Smooth muscle cell (in vitro differentiated cells): ENCODE results near the gene HEXD. TPM values are rescaled to one million over a fixed set of nuclear protein-coding genes. Genes with fewer than 3 reads are reported as not detected.

Source experiments
- DNase-seq: peaks from one replicate; lab custom pipeline; 2025; ENCODE audit not compliant: unreplicated experiment; lab: John Stamatoyannopoulos, UW
- H2AFZ ChIP-seq: fragments of 200-600 bp; sonication (generic); 2 replicates; pipeline ENCODE4 v1.6.0; 2016; ENCODE audit warnings: antibody characterized with exemption, low read depth, mild to moderate bottlenecking
- H3F3A ChIP-seq: fragments of 200-600 bp; sonication (generic); 2 replicates; pipeline ENCODE4 v1.6.0; 2017; ENCODE audit warnings: antibody characterized with exemption, low read depth
- H3K27ac ChIP-seq: fragments of 200-600 bp; sonication (generic); 2 replicates; pipeline ENCODE4 v1.5.1; 2016; ENCODE audit warnings: low read depth, mild to moderate bottlenecking
- H3K27me3 ChIP-seq: fragments of 200-600 bp; sonication (generic); 2 replicates; pipeline ENCODE4 v1.6.1; 2016; ENCODE audit warnings: low read depth, mild to moderate bottlenecking
- H3K36me3 ChIP-seq: fragments of 200-600 bp; sonication (generic); 2 replicates; pipeline ENCODE4 v1.5.1; 2016; ENCODE audit warnings: low read depth
- H3K4me1 ChIP-seq: fragments of 200-600 bp; sonication (generic); 2 replicates; pipeline ENCODE4 v1.5.1; 2016; ENCODE audit warnings: low read depth
- H3K4me2 ChIP-seq: fragments of 200-600 bp; sonication (generic); 2 replicates; pipeline ENCODE4 v1.6.0; 2016; ENCODE audit warnings: mild to moderate bottlenecking
- H3K4me3 ChIP-seq: fragments of 200-600 bp; sonication (generic); 2 replicates; pipeline ENCODE4 v1.5.1; 2016; ENCODE audit warnings: mild to moderate bottlenecking
- H3K79me2 ChIP-seq: fragments of 200-600 bp; sonication (generic); 2 replicates; pipeline ENCODE4 v1.6.0; 2016; ENCODE audit warnings: low read depth, mild to moderate bottlenecking
- H3K9ac ChIP-seq: fragments of 200-600 bp; sonication (generic); 2 replicates; pipeline ENCODE4 v1.6.0; 2016; ENCODE audit warnings: low read depth
- H3K9me3 ChIP-seq: fragments of 200-600 bp; sonication (generic); replicated peaks from 2 replicates; pipeline ENCODE4 v1.5.1; 2016; ENCODE audit warnings: low read depth
- H4K20me1 ChIP-seq: fragments of 200-600 bp; sonication (generic); 2 replicates; pipeline ENCODE4 v1.6.0; 2016; ENCODE audit warnings: low read depth
- WGBS: methylation state at CpG from one replicate; pipeline ENCODE4 v1.1.7; 2016; ENCODE audit warnings: low lambda C conversion rate; 5-methylcytosine and 5-hydroxymethylcytosine counted together
- polyA plus RNA-seq: library from polyadenylated mRNA; unstranded; fragments of >200 nt; fragmentation: Nextera tagmentation; extraction: Ambion mirVana; gene quantifications from 2 replicates; pipeline ENCODE4 v1.2.1, GENCODE V29; 2016
- total RNA-seq: library from RNA; depleted of rRNA; stranded (reverse); fragments of >200 nt; gene quantifications from 2 replicates; pipeline ENCODE4 v1.2.3, GENCODE V29; 2014
- TF ChIP-seq, protein P1 (sequence below): fragments of 200-600 bp; sonication (generic); IDR thresholded peaks from 2 replicates; pipeline ENCODE4 v1.5.1; 2017; ENCODE audit warnings: borderline replicate concordance, mild to moderate bottlenecking, antibody characterized with exemption; ENCODE audit not compliant: insufficient read depth, poor library complexity, severe bottlenecking

HEXD gene
- total and polyA plus RNA-seq, 2 experiments from 2014 or later, result 1.5 to 9.2 TPM

DNA sequence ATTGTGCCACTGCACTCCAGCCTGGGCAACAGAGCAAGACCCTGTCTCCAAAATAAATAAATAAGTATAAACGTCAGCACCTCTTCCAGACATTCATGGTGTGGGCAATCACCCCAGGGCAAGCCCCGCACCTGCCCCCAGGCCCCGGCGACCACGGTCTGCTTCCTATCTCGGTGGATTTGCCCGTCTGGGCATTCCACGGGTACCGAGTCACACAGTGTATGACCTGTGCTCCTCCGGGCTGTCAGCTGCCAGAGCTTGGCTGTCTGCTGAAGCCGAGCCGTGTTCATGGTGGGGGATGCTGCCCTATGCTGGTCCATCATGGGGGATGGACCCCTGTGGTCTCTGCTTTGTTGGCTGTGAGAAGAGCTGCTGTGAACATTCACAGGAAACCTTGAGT, 17.0 kb downstream of the HEXD start:
- no peaks in the 10 kb centered on the region for H3K4me1 ChIP-seq
- no peak for DNase-seq
- no peaks in the 10 kb centered on the region for H4K20me1 ChIP-seq
- H2AFZ ChIP-seq, result no peak overlapping the region
- H3K36me3 ChIP-seq, result no peaks in the 10 kb centered on the region
- TF ChIP-seq, protein P1, sequence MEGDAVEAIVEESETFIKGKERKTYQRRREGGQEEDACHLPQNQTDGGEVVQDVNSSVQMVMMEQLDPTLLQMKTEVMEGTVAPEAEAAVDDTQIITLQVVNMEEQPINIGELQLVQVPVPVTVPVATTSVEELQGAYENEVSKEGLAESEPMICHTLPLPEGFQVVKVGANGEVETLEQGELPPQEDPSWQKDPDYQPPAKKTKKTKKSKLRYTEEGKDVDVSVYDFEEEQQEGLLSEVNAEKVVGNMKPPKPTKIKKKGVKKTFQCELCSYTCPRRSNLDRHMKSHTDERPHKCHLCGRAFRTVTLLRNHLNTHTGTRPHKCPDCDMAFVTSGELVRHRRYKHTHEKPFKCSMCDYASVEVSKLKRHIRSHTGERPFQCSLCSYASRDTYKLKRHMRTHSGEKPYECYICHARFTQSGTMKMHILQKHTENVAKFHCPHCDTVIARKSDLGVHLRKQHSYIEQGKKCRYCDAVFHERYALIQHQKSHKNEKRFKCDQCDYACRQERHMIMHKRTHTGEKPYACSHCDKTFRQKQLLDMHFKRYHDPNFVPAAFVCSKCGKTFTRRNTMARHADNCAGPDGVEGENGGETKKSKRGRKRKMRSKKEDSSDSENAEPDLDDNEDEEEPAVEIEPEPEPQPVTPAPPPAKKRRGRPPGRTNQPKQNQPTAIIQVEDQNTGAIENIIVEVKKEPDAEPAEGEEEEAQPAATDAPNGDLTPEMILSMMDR, result no peak
- no peaks in the 10 kb centered on the region for H3F3A ChIP-seq
- WGBS, result 55% methylated on average over 12 of the region's 12 CpGs
- H3K27ac ChIP-seq, result no peak overlapping the region
- H3K4me3 ChIP-seq, result no peak overlapping the region
- H3K9ac ChIP-seq, result no peak overlapping the region
- no peak overlapping the region for H3K4me2 ChIP-seq
- no peaks in the 10 kb centered on the region for H3K79me2 ChIP-seq
- no peaks in the 10 kb centered on the region for H3K27me3 ChIP-seq
- no peaks in the 10 kb centered on the region for H3K9me3 ChIP-seq

- H3K4me2 ChIP-seq, result no peak overlapping the region
- H3K36me3 ChIP-seq, result no peaks in the 10 kb centered on the region
- H3F3A ChIP-seq, result no peaks in the 10 kb centered on the region
- H3K9me3 ChIP-seq, result no peaks in the 10 kb centered on the region
- H3K9ac ChIP-seq, result no peak overlapping the region
- DNase-seq, result no peak
- H3K4me1 ChIP-seq, result no peaks in the 10 kb centered on the region
- TF ChIP-seq, protein P1, result no peak
- H3K79me2 ChIP-seq, result no peaks in the 10 kb centered on the region
- no peaks in the 10 kb centered on the region for H4K20me1 ChIP-seq
- H2AFZ ChIP-seq, result no peak overlapping the region
- 96% methylated on average over 43 of the region's 43 CpGs for WGBS
- no peaks in the 10 kb centered on the region for H3K27me3 ChIP-seq
- H3K27ac ChIP-seq, result no peak overlapping the region
- H3K4me3 ChIP-seq, result no peak overlapping the region
Measured at GRCh38 chr17:82435601-82436583, 17.7 kb downstream of the HEXD start.

DNA sequence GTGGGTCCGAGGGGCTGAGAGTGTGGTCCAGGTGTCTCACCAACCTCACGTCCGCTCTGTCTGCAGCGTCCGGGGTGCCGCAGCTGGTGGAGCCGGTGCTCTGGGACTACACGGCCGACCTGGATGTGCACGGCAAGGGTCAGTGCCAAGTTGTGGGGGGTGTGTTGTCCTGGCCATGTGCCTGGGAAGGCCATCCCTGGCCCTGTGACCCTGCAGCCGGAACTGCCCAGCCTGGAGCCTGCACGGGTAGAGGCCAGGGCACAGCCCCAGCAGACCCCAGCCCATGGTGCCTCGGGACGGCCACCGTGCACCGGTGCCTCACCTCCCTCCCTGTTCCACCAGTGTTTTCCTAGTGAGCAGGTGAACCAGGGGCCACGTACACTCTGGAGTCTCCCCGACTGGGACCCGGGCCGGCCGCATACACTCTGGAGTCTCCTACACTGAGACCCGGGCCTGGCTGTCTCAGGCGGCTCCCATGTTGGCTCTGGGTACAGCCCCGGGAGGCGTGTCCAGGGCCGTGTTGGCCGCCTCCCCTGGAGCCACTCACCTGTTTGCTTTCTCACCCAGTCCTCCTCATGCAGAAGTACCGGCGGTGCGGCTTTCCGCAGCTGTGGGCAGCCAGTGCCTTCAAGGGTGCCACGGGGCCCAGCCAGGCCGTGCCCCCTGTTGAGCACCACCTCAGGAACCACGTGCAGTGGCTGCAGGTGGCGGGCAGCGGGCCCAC, 18.6 kb downstream of the HEXD start:
- H3K27me3 ChIP-seq, result no peaks in the 10 kb centered on the region
- no peak overlapping the region for H3K9ac ChIP-seq
- 97% methylated on average over 36 of the region's 36 CpGs for WGBS
- H3F3A ChIP-seq, result no peaks in the 10 kb centered on the region
- TF ChIP-seq, protein P1, result no peak
- H4K20me1 ChIP-seq, result no peaks in the 10 kb centered on the region
- H3K79me2 ChIP-seq, result no peaks in the 10 kb centered on the region
- H3K4me2 ChIP-seq, result no peak overlapping the region
- H2AFZ ChIP-seq, result no peak overlapping the region
- DNase-seq, result no peak
- no peak overlapping the region for H3K4me3 ChIP-seq
- no peak overlapping the region for H3K27ac ChIP-seq
- H3K36me3 ChIP-seq, result no peaks in the 10 kb centered on the region
- no peaks in the 10 kb centered on the region for H3K4me1 ChIP-seq
- no peaks in the 10 kb centered on the region for H3K9me3 ChIP-seq
